NCI-H2196 treated with DMSO at 0.1 percent for 48 hours (cell line): ENCODE results near the gene PFN1.

Experiments used
- DNase-seq: peaks from one replicate; lab custom pipeline; 2025; ENCODE audit not compliant: unreplicated experiment; lab: John Stamatoyannopoulos, UW

PFN1 gene

DNA sequence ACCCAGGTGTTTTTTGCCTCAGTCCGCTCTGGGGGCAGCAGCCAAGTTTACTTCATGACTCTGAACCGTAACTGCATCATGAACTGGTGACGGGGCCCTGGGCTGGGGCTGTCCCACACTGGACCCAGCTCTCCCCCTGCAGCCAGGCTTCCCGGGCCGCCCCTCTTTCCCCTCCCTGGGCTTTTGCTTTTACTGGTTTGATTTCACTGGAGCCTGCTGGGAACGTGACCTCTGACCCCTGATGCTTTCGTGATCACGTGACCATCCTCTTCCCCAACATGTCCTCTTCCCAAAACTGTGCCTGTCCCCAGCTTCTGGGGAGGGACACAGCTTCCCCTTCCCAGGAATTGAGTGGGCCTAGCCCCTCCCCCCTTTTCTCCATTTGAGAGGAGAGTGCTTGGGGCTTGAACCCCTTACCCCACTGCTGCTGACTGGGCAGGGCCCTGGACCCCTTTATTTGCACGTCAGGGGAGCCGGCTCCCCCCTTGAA lies 51.1 kb downstream of the PFN1 start:
- DNase-seq: no peak

DNA sequence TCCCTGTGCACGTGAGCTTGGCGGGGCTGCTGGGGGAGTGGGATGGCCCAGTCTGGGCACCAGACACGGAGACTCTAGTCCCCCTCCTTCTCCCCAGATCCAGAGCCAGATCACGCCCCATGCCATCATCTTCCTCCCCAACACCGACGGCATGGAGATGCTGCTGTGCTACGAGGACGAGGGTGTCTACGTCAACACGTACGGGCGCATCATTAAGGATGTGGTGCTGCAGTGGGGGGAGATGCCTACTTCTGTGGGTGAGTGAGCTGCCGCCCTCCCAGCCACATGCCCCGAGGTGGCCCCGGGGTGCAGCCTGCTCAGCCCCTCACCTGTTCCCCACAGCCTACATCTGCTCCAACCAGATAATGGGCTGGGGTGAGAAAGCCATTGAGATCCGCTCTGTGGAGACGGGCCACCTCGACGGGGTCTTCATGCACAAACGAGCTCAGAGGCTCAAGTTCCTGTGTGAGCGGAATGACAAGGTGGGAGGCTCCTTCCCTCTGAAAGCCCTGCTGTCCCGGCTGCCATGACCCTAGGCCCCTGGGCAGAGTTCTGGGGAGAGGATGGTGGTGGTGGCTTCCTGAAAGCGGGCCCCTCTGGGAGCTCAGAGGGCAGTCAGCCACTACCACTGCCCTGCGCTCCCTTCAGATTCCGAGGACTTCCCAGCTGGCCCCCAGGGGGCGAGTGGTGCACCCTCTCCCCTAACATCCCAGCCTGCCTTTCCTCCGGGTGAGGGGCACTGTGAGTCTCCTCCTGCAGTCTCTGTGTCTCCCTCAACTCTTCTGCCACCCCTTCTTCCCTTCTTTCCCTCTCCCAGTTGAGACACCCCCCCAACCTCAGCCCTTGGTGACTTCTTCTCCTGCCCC lies 51.8 kb downstream of the PFN1 start:
- no peak for DNase-seq

DNA sequence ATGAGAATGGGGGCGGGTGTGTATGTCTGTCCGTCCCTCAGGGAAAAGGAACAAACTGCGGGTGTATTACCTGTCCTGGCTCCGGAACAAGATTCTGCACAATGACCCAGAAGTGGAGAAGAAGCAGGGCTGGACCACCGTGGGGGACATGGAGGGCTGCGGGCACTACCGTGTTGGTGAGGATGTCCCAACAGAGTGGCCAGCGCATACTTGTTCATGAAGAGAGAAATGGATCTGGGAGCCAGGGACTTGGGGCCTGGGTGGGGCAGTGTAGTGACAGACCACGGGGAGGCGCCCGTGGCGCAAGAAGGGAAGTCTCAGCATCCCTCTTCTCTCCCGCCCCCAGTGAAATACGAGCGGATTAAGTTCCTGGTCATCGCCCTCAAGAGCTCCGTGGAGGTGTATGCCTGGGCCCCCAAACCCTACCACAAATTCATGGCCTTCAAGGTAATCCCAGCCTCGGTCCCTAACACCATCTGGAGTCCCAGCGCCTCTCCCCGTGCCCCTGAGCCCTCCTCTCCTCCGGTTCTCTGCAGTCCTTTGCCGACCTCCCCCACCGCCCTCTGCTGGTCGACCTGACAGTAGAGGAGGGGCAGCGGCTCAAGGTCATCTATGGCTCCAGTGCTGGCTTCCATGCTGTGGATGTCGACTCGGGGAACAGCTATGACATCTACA lies 52.5 kb downstream of the PFN1 start:
- DNase-seq: no peak
